NCI-H187 (cell line): ENCODE results near the gene EML2.
A peak's percentile ranks its signal among the peaks of the same experiment; 100 is the strongest.
"Not testable (repeated sequence)": the region's sequence is repeated elsewhere in the genome, so short reads cannot be mapped to it uniquely, and the experiment has no call there.

ENCODE experiments used
- DNase-seq, 2 experiments: peaks; one replicate each; lab custom pipeline; 2025; lab: John Stamatoyannopoulos, UW

EML2 gene

DNA sequence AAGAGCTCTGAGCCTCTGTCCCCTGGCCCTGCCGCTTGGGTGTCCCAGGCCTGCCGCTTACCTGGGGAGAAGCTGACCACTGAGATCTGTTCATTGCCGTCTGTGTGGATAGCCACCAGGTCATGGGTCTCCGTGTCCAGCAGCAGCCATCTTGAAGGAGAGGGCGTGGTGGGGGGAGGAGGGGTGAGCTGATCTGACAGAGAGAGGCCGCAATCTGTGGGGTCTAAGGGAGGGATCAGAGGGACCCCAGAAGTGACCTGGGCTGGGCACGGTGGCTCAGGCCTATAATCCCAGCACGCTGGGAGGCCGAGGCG lies 22.5 kb downstream of the EML2 start:
- DNase-seq = no peak

GRCh38 chr19:45615795-45616703 lies 23.1 kb downstream of the EML2 start:
- peak; percentile 90 to 96 for DNase-seq

- DNase-seq = not testable (repeated sequence)
Measured at GRCh38 chr19:45615056-45615455, 24.1 kb downstream of the EML2 start.

DNA sequence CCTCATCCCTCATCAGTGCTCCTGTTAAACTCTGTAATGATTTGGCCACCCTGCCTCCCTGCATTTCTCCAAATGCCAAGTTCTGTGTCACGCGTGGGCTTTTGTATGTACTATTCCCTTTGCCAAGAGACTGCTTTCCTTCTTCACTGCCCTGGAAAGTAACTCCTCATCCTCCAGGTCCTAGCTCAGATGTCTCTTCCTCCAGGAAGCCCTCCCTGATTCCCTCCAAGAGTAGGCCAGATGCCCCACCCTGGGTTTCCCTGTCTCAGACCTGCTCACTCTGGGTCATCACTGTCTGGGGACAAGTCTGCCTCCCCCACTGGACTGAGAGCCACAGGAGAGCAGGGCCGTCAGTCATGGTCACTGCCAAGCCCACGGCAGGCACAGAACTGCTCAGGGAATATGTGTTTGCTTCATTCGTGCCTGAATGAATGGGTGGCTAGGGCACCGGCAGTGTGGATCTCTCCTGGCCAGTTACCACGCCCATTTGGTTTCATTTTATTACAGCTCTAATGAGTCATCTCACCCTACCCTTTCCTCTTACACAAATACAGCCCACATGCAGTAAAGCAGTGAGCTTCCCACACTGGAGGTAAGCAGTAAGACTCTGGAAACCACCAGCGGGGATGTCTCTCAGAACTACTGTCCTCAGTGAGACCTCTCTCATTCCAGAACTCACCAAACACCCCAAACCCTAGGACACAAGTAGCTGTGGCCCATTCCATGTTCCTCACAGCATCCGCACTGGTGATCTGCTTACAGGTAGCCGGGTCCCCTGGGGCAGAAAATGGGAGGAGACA lies 25.1 kb downstream of the EML2 start:
- DNase-seq = no peak

GRCh38 chr19:45608948-45609347 lies 30.2 kb downstream of the EML2 start:
- DNase-seq = no peak

DNA sequence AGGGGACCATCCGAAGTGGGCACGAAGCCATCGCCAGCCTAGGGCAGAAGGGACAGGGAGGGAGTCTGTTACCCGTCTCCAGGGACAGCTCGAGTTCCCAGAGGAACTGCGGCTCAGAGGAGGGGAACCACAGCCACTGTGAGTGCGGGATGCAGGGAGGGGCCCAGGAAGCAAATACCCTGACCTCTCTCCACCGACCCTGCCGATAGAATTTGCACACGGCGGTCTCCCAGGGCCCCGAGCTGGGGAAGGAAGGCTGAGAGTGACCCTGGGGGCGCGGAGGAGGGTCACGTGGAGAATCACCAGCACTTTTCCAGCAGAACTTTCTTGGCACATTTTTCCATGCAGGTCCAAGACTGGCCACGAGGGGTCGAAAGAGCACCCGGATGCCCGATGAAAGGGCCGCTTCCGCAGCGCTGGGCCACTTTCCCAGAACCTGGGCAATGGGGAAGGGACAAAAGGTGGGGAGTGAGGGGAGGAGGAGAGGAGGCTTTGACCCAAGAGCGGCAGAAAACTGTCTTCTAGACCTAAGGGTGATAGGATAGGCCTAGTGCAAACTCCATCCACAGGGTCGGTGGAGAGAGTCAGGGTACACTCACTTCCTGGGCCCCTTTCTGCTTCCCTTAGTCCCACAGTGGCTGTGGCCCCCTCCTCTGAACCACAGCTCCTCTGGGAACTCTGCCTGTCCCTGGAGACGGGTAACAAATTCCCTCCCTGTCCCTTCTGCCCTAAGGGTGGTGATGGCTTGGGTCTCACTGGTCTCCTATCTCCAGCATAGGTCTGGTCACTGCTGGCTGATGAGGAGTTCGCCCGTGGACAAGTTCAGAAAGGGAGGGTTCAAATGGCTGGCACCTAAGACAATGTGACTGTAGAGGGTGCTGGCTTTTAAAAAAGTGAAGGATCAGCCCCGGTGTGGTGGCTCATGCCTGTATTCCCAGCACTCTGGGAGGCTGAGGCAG lies 31.8 kb downstream of the EML2 start:
- peak in 1 of 2 experiments; percentile 9 for DNase-seq

DNA sequence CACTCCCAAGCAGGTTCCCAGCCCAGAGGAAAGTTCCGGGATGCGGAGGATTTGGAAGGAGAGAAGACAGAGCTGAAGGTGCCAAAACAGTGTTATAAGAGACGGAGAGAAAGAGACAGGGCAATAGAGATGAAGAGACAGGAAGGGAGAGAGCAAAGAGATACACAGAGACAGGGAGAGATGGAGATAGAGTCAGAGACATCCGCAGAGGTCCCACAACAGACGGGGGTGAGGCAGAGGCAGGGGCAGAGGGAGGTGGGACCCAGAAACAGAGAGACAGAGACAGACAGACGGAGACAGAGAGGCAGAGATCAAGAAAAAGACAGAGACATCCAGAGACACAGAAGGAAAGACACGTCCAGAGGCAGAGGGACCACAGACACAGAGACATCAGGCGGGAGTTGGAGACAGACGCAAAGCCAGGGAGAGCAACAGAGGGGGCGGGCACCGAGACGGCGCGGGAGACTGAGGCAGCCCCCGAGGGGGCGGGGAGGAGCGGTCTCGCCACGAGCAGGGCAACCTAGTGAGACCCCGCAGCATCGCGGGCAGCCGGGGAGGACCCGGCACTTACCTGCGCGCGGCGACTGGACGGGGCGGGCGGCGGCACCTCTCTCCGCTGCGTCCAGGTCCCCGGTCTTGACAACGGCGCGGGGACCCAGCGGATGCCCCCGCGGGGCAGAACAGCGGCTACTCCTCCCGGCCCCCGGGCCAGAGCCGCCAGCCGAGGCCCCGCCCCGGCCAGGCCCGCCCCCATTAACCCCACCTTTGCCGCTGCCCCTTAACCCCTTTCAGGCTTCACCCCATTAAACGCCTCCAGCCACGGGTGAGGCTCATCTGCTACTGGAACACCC lies 37.4 kb downstream of the EML2 start, which contains the start of gene GPR4:
GPR4 (minus strand) TSS at position 689 of the 851 bp plus-strand sequence. CDS start 10,346 bp downstream, outside the sequence.
- no peak for DNase-seq

DNA sequence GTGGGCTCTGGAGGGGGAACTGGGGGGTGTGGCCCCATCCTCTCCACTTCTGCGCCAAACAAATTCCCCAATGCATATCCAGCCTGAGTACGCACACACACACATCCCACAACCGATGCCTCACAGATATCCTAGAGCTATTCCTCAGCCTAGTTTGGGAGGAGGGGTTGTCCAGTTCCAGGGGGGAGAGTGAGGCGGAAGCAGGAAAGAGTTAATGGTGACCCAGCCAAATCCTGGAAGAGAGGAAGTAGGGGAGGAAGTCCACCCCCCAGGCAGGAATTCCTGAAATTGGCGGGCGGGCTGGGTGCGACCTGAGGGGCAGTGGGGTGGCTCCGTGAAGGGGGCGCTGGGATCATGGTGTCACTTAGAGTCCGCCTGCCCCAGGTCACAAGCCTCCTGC lies 38.1 kb downstream of the EML2 start:
- DNase-seq = no peak

DNA sequence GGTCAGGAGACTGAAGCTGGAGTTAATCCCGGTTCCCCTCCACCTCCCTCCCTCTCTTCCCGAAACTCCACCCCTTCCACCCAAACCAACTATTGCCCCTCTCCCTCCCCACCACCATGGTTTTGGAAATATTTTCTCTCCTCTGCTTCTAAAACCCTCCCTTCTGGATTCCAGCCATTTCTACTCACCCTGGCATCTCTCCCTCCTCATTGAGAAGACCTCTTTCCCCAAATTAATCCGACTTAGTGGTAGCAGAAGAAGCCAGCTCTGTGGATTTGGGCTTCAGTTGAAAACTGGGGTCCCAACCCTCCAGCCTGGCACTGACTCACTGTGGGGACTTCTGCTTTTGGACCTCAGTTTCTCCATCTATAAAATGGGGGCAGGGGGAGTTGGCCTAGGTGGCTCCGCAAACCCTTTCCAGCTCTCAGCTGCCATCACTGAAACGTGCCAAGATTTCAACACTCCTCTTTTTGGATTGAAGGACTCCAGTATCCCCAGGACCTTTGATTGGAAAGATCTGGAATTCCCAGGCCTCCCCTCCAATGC lies 38.8 kb downstream of the EML2 start:
- no peak for DNase-seq

- DNase-seq = no peak
Measured at GRCh38 chr19:45599286-45599685, 39.9 kb downstream of the EML2 start.

- DNase-seq = no peak
Measured at GRCh38 chr19:45598267-45599001, 40.8 kb downstream of the EML2 start.

DNA sequence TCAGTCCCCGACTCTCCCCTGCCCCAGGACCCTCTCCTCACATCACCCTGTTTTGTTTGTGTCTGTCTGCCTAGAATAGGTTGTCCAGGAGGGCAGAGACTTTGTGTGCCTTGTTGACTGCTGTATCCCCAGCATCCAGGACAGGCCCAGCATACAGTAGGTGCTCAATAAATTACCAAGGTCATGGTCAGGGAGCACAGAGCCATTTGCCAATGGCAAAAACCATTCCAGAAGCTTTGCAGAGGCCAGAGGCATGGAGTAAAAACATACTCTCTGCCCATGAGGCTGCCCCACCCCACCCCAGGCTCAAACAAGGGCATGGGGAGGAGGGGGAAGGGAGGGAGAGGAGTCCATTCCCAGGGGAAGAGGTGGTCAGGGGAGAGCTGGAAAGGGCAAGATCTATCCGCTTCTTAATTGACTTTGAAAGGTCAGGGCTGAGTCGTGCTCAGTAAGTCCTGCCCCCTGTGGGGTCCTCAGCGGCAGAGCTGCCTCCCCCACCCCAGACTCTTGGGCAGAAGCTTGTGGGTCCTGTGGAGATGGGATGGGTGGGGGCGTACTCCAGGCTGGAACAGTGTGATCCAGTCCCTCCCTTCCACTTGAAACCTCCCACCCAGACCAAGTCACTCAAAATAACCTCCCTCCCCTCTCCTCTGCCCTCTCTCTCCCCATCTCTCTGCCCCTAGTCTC lies 41.6 kb downstream of the EML2 start:
- no peak for DNase-seq

DNA sequence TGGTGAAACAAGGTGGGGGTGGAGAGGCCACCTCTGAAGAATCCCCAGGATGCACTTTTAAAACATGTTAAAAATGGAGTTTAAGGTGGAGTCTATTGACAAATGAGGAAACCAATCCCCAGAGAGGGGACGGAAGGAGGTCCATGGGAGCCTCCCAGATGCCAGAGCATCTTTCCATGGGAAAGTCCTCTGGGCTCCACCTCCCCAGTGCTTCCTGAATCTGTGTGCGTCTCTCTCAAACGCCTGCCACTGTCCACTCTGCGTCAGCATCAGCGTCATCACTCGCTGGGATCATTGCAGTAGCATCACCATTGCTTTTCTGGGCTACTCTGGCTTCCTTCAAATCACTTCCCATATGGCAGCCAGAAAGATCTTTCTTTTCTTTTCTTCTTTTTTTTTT lies 43.4 kb downstream of the EML2 start:
- DNase-seq = no peak

- no peak for DNase-seq
Measured at GRCh38 chr19:45593520-45593919, 45.7 kb downstream of the EML2 start.

DNA sequence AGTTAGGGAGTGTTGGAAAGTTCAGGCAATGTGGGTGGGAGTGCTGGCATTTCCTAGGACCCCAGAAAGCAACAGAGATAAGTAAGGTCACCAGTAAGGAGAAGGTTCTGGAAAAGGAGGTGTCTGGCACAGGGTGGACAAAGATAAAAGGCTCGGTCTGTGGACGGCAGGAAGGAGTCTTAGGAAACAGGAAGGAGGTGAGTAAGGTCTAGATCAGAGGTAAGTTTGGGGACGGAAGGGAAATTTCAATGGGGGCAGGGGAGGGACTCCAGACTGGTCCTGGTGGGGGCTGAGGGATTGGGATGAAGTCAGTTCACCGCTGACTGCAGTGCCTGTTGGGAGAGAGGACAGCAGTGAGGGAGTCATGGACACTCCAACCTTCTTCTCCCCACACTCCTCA lies 46.8 kb downstream of the EML2 start:
- no peak for DNase-seq

- DNase-seq = no peak
Measured at GRCh38 chr19:45591638-45592005, 47.6 kb downstream of the EML2 start.

DNA sequence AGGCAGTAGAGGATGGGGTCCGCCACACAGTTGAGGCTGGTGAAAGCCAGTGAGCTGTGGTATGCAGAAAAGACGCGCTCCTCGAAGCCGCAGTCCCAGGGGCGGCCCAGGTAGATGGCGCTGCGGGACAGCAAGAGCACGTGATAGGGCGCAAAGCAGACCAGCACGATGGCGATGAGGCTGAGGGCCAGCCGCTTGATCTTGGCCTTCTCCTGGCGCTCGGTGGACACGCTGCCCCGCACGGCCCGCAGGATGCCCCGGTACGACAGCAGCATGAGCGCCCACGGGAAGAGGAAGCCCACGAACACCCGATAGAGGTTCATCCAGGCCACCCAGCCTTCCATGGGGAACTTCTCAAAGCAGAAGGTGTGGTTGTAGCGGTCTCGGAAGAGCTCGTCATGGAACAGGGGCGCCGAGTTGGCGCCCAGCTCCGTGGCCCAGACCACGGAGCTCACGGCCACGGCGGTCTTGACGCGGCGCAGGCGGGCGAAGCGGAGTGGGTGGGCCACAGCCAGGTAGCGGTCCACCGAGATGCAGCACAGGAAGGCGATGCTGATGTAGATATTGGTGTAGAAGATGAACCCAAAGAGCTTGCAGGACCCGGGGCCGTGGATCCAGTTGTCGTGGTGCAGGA lies 48.1 kb downstream of the EML2 start:
- no peak for DNase-seq

DNA sequence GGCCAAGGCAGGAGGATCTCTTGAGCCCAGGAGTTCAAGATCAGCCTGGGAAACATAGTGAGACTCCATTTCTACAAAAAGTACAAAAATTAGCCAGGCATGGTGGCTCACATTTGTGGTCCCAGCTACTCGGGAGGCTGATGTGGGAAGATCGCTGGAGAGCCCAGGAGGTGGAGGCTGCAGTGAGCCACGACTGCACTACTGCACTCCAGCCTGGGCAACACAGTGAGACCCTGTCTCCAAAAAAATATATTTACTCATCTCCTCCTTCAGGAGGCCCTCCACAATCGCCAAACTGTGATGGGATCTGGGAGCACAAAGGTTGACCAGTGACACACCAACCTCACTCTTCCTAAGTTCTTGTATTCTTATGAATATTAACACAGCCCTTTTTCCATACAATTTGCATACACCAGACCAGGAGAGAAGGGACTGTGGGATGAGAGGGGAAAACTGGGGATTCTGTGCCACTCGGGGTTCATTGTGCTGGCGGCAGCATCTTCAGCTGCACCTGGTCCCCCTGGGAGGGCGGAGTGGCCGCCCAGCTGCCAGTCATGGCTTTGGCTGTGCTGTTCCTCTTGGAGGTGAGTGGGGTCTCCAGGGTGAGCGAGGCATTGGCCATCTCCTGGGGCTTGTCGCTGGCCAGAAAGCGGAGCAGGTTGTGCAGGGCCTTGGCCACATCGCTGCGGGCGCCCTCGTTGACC lies 48.7 kb downstream of the EML2 start:
- no peak for DNase-seq
